Activated T-cell treated with anti-CD3 and anti-CD28 coated beads for 48 hours (primary cell): Measurements from ENCODE around the gene PLCE1.

Experiments used
- DNase-seq: peaks from one replicate; pipeline ENCODE4 v3.0.0-alpha.2; 2020; ENCODE audit warnings: low read depth

The PLCE1 gene

DNA sequence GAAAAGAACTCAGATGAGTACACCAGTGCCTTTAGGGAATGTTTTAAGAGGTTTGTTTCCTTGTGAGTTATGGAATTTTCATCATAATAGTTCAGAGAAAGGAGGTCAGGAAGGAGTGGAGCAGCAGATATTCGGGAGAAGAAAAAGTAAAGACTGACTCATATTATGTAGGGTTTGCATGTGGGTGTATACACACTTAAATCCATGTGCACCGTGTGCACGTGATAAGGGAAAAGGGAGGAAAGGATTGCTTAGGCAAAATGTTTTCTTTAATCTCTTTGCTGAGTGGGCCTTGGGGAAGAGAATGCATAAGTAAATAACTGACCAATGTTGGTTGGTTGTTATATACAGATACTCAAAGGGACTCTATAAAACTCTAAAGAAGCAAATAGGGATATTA, 30.2 kb downstream of the PLCE1 start:
- no peak for DNase-seq

DNA sequence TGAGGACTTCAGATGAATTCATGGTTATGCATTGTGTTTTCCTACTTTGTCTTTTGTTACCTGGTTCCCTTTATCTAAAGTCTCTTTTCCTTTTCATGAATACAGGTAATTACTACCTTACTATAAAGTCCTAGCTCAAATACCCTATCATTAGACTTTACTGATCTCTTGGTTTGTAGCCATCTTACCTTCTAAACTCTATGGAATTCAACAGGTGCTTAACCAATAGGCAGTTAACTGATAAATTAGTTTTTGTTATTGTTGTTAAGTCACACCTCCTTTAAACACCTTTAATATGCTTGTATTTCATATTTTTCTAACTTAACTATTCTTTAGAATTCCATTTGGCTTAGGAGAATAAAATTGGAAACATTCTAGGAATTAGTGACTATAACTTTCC, 30.7 kb downstream of the PLCE1 start:
- DNase-seq, result no peak

DNA sequence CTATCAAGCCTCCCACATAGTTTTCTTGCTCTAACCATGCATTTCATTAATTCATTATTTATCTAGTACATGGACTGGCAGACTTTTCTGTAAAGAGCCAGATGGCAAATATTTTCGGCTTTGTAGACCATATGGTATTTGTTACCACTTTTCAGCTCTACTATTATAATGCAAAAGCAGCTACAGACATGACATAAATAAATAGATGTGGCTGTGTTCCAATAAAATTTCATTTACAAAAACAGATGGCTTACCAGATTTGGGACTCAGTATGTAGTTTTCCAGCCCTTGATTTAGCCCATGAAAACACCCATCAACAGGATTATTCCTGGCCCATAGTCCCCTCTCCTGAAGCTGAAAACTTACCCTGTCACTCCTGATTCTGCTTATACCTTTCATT, 32.1 kb downstream of the PLCE1 start:
- DNase-seq, result no peak

DNA sequence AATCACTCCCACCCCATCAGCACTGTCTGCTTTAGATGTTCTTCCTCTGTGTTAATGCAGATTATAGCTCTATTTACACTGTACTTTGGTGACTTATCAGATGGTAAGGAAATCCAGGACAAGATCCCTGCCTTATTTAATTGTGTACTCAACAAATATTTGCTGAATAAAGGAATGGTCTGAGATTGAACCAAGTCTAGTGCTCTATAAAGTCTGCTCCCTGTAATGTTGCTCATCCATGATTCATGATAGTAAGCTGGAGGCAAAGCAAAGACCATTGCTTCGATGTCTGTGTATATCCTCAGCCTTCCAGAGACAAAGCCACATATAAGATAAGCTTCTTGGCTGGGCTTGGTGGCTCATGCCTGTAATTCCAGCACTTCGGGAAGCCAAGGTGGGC, 33.5 kb downstream of the PLCE1 start:
- no peak for DNase-seq

DNA sequence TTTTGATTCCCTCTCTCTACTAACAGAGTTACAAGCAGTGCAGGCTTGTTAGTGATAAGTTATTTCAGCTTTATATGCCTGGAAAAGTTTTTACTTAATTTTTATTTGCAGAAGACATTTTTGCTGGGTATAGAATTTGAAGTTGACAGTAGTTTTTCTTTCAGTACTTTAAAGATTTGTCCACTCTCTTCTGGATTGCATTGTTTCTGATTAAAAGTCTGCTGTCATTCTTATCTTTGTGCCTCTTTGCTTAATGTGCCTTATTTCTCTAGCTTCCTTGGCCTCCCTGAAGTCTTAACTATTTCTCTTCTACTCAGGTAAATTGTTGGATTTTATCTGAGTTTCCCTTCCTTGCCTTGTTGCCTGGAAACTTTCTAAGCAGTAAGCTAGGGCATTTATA, 36.2 kb downstream of the PLCE1 start:
- DNase-seq, result no peak

DNA sequence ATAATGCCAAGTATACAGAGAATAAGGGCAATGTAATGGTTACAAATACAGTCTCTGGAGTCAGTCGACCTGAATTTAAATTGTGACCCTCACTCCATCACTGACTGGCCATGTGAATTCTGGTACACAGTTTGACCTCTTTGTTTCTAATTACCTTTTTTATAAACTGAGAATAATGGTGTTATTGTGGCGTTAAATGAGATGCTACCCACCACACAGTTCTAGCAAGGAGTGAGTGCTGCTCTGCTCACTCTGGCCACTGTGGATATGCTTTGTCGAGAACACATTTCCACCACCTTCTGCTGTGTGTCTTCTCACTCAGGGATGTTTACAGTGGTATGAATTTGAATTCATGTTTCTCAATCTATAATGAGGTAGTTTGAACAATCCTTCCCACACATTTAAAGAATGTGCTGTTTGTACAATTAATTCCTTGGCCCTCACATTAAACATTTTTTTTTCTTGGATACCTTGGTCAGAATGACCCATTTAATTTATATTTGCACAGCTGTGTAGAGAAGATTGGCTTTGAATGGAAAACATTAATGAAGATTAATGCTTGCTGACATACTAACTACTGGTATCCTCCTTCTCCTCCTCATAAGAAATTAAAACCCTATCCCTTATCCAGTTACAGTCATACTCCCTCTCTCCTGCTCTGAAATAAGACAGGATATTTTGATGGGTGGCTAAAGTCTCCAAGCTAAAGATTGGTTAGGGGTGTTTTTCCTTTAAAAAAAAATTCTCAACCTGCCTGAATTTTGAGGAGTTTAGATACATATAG, 42.4 kb downstream of the PLCE1 start:
- DNase-seq, result no peak

DNA sequence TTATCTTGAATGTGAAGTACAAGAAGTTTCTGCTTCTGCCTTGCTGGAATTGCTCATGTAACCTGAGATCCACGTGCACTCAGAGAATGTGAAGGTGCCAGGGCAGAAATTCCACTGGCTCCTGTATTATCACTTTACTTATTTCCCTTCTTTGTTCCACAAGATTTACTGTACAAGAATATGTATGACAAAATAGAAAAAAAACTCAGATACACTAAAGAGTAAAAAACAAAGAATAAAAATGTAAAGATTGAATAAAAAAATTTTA, 43.0 kb downstream of the PLCE1 start:
- DNase-seq, result no peak

DNA sequence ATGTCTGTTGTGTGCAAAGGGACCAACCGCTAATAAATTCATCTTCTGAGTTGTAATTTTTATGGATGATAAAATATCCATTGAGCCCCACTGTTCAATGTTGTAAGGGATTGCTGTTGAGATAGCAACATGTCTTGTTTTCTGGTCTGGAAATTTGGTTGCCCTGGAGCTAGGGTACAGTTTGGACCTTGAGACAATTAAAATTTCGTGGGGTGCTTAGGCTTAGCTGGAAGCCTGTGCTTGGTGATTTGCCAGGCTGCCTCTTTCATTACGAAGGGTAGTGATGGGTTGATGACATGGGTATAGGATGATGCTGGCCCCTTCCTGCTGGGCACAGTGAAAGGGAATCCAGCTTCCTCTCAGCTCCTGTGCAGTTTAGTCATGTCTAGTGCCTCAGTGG, 43.6 kb downstream of the PLCE1 start:
- DNase-seq, result no peak

DNA sequence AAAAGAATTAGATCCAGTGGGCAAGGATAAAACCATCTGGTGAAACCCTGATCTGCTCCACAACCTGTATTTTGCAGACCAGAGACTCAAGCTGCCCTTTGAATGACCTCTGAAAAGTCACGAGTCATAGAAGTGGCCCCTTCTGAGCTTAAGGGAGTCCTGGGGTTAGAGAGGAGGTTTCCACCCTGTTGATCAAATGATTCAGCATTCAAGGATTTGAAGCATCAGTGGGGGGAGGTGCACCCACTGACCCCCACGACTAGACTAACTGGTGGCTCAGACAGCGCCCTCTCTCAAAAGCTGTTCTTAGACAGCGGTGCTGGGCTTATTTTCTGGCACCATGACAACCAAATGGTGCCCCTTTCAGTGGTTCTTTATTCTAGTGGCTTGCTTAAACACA, 44.3 kb downstream of the PLCE1 start:
- no peak for DNase-seq

DNA sequence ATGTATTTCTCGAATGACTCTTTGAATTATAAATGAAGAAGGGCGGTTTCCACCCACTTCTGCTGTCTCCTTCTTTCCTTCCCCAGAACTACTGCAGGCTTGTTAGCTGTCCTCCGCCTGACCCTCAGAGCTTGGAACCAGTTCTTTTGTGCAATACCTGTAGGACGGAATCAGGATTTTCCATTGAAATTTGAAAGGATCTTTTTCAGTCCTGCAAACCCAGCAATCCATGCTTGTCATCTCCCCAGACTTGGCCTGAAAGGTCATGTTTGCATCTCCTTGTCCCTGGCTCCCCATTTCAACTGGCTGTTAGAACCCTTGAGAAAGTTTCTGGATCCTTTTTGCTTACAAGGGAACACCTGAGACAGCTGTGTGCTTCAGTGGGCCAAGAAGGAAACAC, 47.5 kb downstream of the PLCE1 start:
- no peak for DNase-seq

DNA sequence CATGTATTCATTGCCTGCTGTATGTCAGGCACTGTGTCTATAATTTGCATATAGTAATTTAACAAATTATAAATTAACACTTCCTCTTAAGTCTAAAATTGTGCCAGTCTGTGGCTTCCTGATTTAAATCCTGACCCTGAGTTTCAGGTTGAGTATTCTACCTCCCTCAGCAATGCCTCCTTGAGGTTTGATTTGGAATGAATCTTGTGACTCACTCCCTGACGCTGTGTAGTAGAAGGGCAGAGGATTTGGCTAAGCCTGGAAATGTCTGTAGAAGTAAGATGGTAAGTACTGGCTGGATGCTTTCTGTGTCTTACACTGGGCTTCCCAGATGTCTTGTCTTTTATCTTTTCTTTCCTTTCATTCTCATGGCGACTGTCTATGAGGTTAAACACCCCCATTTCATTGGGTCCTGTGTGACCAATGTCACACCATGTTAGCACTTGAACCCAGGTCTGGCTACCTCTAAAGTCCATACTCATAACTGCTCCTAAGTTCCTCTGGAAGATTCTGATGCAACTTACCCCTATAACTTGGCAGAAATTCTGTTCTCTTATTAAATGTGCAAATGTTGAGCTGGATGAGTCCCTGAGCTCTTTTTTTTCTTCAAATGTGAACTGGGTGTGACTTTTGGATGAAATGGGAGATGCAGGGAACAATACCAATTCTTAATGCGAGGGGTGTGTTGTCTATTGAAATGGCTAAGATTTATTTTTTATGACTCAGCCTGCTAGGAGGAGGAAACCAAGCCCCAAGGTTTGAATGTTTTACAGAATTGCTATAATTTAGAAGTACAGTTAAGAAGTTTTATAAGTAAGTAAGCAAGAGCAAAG, 48.5 kb downstream of the PLCE1 start:
- no peak for DNase-seq

DNA sequence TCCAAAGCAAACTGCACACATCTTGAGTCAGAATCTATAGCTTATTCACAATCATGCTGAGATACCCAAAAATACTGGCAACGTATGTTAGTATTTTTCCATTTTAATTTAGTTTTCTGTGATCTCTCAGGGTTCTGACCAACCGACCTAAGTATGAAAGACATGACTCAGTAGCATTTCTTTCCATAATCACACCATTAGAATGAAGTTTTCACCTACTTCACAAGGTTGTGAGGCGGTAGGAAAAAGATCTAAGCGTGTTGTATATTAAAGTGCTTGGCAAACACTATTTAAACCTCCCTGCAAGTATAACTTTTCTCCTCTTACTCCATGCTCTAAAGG, 49.1 kb downstream of the PLCE1 start:
- DNase-seq, result no peak
